HTERT RPE-1 (cell line): ENCODE measurements around the gene TMEM132A.

Experiments used
- in situ Hi-C: fragments of 300-500 bp; cut with MboI; formaldehyde crosslinking; loops from 4 replicates; pipeline ENCODE4 v1.14.3; 2020; ENCODE audit warnings: low sequenced_read_pairs

TMEM132A gene

DNA sequence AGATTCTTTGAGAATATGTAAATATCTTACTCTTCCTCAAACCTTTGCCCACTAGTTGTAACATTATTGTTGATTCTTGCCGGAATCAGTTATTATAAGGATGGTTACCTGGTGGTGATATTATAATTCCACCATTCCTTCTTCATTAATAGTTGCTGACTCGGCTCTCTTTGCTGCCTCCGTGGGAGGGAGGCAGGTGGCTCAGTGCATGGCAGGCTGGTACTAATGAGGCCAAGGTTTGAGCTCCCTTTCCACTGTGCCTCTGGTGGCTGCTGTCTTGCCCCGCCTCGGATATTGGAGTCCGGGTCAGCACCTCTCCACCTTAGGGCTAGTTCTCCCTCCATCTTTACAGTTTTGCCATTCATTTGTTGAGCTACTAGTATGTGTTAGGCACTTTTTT, 59.9 kb downstream of the TMEM132A start:
- in situ Hi-C loops: no loop called here

- in situ Hi-C loops: no loop called here
These were observed 60.4 kb downstream of the TMEM132A start for GRCh38 chr11:60984636-60985035.

DNA sequence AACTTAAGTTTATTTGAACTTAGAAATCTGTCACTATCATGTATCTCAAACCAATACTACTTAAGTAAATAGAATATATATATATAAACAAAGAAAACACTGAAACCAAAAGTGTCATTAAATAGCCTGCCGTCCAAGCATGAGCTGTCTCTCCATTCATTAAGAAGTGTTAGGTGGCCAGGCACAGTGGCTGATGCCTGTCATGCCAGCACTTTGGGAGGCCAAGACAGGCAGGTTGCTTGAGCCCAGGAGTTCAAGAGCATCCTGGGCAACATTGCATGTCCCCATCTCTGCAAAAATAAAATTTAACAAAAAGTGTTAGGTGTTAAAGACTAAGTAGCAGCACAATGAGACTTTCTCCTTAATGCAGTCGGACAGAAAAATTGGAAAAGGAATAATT, 61.2 kb downstream of the TMEM132A start:
- in situ Hi-C loops: no loop called here

DNA sequence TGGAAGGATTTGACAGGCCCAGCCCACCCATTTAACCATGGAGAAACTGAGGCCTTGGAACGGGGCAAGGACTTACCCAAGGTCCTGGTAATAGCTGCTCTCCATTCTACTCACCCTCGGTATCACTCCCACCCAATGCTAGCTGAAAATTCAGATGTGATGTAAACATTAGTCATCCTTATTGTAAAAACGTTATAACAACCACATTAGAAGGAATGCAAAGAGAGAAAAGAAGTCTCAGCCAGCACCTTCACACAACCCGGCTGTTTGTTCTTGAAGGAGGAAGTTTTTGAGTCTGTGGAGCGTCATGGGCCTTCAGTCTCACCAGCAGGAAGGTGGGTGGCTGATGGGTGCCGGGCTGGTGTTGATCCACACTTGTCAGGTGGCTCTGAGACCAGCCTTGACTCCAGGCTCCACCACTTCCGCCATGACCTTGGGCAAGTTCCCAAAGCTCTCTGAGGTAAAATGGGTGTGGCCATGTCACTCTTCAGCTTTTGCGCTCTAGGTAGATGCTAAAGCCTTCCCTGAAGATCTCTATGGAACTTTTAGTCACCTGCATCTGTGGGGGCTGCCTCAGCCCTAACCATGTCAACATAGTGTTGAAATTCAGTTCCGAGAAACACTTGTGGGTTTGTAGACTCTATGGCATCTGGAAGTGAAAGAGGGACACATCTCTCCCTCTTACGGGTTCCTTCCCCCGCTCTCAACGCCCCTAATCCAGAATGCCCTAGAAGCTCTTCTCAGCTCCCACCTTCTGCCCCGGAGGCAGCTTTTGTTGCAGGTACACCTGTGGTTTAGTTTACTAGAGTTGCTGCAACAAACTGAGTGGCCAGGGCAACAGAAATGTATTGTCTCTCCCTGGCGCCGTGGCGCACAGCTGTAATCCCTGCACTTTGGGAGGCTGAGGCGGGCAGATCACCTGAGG, 62.0 kb downstream of the TMEM132A start:
- in situ Hi-C loops: no loop called here
